Measurements from ENCODE around the gene SEMA3B.
"Not testable (repeated sequence)": the region's sequence is repeated elsewhere in the genome, so short reads cannot be mapped to it uniquely, and the experiment has no call there.

SEMA3B gene

DNA sequence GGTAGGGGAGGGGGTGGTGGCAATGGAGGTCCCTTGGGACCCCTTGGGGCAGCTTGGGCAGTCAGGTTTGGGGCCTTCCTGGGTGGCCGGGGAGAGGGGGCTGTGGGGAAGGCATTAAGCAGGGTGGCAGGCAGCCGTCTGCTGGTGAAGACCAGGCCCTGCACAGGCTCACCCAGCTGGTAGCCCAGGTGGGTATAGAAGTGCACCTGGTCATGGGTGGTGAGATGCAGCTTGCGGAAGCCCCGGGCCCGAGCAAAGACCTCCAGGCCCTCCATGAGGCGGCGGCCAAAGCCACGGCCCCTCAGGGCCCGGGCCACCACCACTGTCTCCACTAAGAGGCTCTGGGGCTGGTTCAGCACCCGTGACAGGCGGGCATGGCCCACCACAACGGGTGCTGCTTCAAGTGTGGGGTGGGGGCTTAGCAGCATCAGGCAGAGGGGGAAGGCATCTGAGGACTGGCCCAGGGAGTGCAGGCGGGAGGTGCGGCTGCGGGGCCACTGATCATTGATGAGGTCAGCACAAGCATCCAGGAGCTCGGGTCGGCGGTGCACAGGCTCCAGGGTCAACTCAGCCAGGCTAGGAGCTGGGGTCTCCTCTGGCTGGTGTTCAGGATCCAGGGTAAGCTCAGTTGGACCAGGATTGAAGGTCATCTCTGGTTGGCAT is 27.9 kb downstream of the SEMA3B start:
- Mint-ChIP-seq H3K9me3 (no peaks in the 10 kb centered on the region), H3K4me1 (peaks cover 31% of the 10 kb centered on the region), H3K27ac (no peak overlapping the region), H3K27me3 (no peaks in the 10 kb centered on the region), H3K36me3 (ENCODE audit: low read depth) (no peaks in the 10 kb centered on the region), H3K4me3 (no peak overlapping the region)
- DNase-seq (no peak), ATAC-seq (no peak)

DNA sequence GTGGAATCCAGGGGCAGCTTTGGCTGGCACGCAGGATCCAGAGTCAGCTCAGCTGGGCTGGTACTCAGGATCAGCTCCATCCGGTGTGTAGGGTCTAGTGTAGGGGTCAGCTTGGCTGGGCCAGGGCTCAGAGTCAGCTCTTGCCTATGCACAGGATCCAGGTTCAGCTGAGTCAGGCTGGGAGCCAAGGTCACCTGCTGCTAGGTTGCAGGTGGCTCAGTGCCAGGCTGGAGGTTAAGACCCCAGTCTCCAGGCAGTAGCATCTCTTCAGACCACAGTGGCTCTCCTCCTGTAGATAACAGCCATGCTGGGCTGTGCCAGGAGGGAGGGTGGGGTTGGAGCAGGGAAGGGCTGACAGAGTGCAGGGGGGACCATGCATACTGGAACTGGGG is 28.4 kb downstream of the SEMA3B start:
- DNase-seq: no peak
- no peaks in the 10 kb centered on the region for H3K9me3 Mint-ChIP-seq

DNA sequence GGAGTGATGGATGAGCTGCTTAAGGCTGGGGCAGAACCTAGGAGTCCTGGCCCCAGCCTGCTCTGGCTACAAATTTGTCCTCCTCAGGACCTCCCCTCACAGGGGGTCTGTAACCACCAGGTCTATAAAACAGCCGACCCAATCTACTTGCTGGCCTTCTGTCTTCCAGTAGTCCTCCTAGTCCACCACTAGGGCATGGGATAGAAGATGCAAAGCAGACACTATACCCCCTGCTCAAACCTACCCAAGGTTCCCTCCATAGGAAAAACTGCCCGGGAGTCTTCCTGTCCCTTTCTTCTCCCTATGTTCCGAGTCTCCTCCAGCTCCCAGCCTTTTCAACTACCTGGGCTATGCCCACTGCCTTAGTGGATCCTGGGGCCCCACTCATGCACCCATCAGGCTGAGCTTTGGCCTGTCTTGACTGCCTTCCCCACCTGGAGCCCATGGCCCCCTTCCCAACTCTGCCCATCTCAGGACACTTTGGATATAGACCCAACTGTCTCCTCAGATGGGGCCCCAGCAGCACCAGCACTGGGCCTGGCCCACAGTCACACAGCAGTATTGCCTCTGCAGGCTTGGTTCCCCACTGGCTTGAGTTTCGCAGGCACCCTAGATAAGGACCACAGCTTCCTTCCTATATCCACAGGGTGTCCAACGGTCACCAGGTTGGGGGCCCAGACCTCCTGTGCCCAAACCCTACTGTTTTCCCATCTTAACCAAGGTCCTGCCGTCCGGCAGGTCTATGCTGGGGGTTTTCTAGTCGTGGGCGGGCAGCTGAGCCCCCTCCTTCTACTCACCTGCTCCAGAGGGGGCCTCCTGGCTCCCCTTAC is 29.2 kb downstream of the SEMA3B start:
- DNase-seq (no peak), ATAC-seq (no peak)
- no peaks in the 10 kb centered on the region for H3K36me3 Mint-ChIP-seq (ENCODE audit: low read depth)
- H3K27me3 Mint-ChIP-seq: no peaks in the 10 kb centered on the region
- H3K4me1 Mint-ChIP-seq: peaks cover 24% of the 10 kb centered on the region
- H3K4me3 Mint-ChIP-seq: peak overlapping the region; percentile 99
- no peaks in the 10 kb centered on the region for H3K9me3 Mint-ChIP-seq
- H3K27ac Mint-ChIP-seq: peak overlapping the region; percentile 47

More for the DNA sequence above, 28.4 kb downstream of the SEMA3B start:
- Mint-ChIP-seq H3K27me3 (no peaks in the 10 kb centered on the region), H3K27ac (no peak overlapping the region), H3K36me3 (ENCODE audit: low read depth) (no peaks in the 10 kb centered on the region), H3K4me1 (peaks cover 31% of the 10 kb centered on the region), H3K4me3 (no peak overlapping the region)
- ATAC-seq: no peak

DNA sequence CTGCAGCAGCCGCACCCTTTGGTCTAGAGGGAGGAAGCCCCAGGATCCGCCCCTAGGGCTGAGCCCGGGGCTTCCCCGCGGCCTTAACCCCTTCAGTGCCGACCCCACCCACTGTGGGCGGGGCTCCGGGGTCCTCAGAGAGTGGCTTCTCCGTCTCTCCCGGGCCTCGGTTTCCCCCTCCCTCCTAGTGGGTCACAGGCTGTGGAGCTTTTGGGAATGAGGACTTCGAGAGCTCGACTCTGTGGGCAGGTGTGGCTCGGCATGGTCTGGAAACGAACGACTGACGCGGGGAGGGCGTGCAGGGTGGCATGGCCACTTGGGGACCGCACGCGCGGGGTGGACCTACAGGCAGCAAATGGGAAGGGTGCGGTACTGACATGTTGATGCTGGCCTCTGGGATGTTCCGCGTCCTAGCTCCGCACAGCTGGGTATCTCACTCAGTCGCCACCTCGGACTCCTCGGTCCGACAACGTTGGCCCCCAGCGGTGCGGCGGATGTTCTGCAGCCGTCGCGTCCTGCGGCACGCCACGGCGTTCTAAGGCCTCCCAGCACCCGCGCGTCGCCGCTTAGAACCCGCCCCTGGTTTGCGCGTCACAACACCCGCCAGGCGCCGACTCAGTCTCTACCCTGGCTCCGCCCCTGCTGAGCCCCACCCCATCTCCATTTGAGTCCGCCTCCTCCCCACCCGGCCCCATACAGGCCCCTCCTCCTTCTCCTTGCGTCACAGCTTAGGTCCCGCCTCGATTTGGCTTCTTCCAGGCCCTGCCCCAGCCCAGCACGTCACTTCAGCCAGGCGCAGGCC is 30.1 kb downstream of the SEMA3B start, which contains the start of the genes HYAL3 and NAA80:
Gene HYAL3, minus strand, starts transcription at position 570 of the 802 bp plus-strand sequence. CDS start 3,803 bp downstream, outside the sequence.
Gene NAA80, minus strand, starts transcription at position 570 of the 802 bp plus-strand sequence. CDS start 1,942 bp downstream, outside the sequence.
- Mint-ChIP-seq H3K36me3 (ENCODE audit: low read depth) (no peaks in the 10 kb centered on the region), H3K27ac (peak within 1 kb of the TSS; percentile 99), H3K27me3 (no peaks in the 10 kb centered on the region), H3K9me3 (no peaks in the 10 kb centered on the region), H3K4me1 (peaks cover 24% of the 10 kb centered on the region), H3K4me3 (peak within 1 kb of the TSS; percentile 99)
- DNase-seq (peak; percentile 99), ATAC-seq (peak; percentile 86)

DNA sequence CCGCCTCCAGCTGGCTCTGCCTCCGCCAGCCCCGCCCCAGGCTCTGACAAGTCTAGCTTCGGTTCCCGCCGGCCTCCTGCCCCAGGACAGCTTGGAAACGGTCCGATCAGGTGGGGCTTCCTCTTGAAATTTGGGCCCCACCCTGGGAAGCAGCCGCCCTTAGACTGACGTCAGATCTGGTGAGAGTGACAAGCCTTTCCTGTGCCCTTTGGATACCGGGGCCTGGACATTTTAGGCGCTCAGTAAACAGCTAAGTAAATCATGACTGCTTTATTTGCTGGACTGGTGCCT is 30.6 kb downstream of the SEMA3B start:
- peak overlapping the region; percentile 91 for H3K27ac Mint-ChIP-seq
- H3K9me3 Mint-ChIP-seq: no peaks in the 10 kb centered on the region
- no peaks in the 10 kb centered on the region for H3K27me3 Mint-ChIP-seq
- H3K36me3 Mint-ChIP-seq (ENCODE audit: low read depth): no peaks in the 10 kb centered on the region
- H3K4me1 Mint-ChIP-seq: peaks cover 25% of the 10 kb centered on the region
- peak overlapping the region; percentile 99 for H3K4me3 Mint-ChIP-seq
- DNase-seq: no peak
- ATAC-seq: no peak

DNA sequence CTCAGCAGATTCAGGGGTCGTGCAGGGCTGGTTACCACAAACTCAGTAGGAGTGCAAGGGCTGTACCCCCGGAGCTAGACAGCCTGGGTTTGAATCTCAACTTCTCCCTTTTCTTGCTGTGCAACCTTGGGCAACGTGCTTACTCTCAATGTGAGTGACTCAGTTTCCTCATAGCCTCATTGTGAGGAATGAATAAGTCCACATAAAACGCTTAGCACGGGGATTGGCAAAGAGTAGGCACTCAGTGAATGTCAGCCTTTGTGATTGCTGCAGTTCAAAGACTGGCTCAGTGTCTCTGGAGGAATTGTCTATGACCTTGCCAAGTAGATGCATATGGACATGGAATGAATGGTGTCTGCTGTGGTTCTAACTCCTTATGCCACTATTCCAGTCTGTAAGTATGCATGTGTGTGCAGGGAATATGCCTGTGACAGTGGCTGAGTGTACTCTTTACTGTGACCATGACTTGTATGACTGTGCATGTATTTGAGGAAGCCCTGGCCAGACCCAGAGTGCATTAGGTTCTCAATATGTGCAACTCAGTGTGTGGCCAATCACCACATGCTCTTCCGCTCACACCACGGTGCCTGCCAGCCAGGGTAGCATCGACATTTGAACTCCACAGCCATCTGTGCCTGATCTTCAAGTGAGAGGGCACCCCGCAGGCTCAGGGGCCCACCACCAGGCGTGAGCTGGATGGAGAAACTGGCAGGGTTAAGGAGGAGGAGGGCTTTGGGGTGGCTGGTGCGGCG is 31.2 kb downstream of the SEMA3B start:
- Mint-ChIP-seq H3K4me1 (peaks cover 29% of the 10 kb centered on the region), H3K4me3 (peak overlapping the region; percentile 99), H3K27ac (peak overlapping the region; percentile 91), H3K27me3 (no peaks in the 10 kb centered on the region), H3K36me3 (ENCODE audit: low read depth) (no peaks in the 10 kb centered on the region), H3K9me3 (no peaks in the 10 kb centered on the region)
- DNase-seq: no peak
- ATAC-seq: no peak

DNA sequence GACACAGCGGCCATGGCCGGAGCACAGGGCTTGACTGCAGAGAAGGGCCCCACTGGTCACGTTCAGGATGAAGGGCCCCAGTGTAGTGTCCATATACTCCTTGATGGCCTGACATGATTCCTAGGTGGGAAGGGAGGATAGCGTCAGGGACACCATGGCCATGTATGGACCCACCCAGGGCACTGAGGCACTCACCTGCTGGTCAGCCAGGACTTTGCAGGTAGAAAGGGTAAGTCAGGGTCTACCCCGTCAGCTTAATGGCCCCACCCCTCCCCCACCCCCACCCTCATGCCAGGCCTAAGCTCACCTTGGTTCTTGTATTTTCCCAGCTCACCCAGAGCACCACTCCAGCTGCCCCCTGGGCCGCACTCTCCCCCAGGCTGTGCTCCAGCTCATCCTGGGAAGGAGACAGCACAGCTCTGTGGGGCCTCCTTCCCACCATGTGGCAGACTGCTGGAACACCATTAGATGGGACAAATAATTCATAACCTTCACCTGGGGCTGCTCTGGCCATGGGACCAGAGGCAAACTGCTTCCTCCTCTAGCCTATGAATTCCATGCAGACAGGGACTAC is 31.8 kb downstream of the SEMA3B start:
- Mint-ChIP-seq H3K27me3 (no peaks in the 10 kb centered on the region), H3K36me3 (ENCODE audit: low read depth) (no peaks in the 10 kb centered on the region), H3K9me3 (no peaks in the 10 kb centered on the region), H3K4me1 (peaks cover 29% of the 10 kb centered on the region), H3K27ac (peak overlapping the region; percentile 91), H3K4me3 (peak overlapping the region; percentile 99)
- no peak for DNase-seq
- ATAC-seq: no peak

DNA sequence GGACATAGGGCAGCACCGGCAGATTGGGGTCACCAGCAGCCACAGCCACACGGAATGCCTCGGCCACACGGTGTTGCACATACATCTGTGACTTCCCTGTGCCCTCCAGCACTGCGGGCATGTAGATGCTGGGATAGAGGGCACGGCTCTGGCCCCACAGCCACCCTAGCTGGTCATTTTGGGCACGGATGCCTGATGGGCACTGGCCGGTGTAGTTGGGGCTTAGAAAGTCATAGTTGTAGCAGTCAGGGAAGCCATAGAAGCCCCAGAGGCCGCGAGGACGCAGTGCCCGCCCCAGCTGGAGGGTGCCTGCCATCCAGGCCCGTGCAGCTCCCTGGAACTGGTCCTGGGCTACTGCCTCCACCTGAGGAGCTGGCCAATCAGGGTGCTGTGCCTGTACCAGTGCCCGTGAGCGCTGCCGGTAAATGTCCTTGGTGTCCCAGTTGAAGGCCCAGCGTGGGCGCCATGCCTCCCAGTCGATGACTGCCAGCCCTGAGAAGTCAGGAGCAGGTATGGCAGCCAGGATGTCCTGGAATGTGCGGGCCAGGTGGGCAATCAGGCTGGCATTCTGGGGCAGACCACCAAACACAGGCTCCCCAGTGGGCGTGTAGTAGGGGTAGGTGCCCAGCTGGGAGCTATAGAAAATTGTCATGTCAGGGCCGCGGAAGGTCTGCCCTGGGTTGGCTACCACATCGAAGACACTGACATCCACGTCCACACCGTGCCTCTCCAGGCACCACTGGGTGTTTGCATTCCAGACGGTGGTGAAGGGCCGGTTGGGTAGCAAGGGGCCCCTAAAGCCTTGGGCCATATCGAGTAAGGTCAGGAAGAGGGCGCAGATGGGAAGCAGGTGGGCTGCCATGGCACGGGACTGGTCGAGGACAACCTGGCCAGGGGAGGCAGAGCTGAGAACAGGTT is 33.4 kb downstream of the SEMA3B start:
- no peaks in the 10 kb centered on the region for H3K27me3 Mint-ChIP-seq
- ATAC-seq (no peak), DNase-seq (no peak)
- H3K36me3 Mint-ChIP-seq (ENCODE audit: low read depth): no peaks in the 10 kb centered on the region
- no peak overlapping the region for H3K27ac Mint-ChIP-seq
- peaks cover 29% of the 10 kb centered on the region for H3K4me1 Mint-ChIP-seq
- no peaks in the 10 kb centered on the region for H3K9me3 Mint-ChIP-seq
- no peak overlapping the region for H3K4me3 Mint-ChIP-seq

DNA sequence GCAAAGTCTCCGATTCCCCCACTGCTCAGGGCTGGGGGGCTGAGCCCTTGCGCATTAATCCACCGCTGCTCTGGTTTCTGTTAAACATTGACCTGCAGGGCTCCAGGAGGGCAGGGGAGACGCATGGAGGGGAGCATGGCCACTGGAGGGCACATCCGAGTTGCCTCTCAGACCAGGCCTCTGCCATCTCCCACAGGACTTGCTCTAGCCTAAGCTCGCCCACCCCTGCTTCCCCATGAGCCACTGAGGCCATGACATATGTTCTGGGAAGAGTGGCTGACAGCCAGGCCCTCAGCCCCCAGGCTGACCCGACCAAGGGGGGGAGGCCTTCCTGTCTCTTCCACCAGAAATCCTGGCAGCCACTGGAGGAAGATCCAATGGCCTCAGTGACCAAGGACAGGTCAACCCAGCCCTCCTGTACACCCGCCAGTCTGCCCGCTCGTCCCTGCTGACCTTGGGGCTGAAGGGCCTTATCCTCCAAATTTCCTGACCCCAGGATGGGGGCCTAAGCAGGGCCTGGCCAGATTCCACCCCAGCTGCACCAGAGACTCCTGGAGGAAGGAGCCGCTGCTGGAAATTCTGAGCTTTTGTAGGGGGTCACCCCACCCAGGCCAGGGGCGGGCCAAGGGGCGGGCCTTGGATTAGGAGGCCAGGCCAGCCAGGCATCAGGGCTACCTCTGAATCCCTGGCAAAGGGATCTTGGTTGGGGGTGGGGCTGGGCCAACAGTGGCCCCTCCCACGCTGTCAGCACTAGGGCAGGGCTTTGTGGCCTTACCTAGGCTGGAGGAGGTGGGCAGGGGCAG is 34.3 kb downstream of the SEMA3B start, which contains the start of gene HYAL1:
Gene HYAL1, minus strand, starts transcription at position 562 of the 803 bp plus-strand sequence. CDS start 618 bp downstream, outside the sequence.
- H3K27me3 Mint-ChIP-seq: no peaks in the 10 kb centered on the region
- no peaks in the 10 kb centered on the region for H3K36me3 Mint-ChIP-seq (ENCODE audit: low read depth)
- peak; percentile 3 for DNase-seq
- no peak within 1 kb of the TSS for H3K4me3 Mint-ChIP-seq
- no peaks in the 10 kb centered on the region for H3K9me3 Mint-ChIP-seq
- ATAC-seq: no peak
- H3K27ac Mint-ChIP-seq: no peak within 1 kb of the TSS
- peaks cover 24% of the 10 kb centered on the region for H3K4me1 Mint-ChIP-seq

DNA sequence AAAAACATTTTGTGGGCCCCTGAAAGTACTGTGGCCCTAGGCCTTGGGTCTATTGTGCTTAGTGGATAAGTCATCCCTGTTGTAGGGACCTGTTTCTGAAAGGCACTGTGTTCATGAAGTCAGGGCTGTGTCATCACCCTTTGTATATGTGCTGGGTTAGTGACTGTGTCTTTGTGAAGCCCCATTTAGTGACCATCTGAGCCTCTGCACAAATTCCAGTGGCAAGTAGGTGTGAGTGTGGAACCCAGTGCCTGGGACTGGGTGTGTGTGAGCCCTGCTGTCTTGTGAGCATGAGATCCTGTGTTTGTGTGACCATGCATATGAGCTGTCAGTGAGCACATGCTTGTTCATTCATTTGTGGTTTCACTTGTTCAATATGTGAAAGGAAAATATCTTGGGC is 35.7 kb downstream of the SEMA3B start:
- Mint-ChIP-seq H3K9me3 (no peaks in the 10 kb centered on the region), H3K27ac (no peak overlapping the region), H3K27me3 (no peaks in the 10 kb centered on the region), H3K4me3 (no peak overlapping the region), H3K36me3 (ENCODE audit: low read depth) (peaks cover 5% of the 10 kb centered on the region), H3K4me1 (peaks cover 19% of the 10 kb centered on the region)
- DNase-seq (peak; percentile 2), ATAC-seq (peak; percentile 48)

DNA sequence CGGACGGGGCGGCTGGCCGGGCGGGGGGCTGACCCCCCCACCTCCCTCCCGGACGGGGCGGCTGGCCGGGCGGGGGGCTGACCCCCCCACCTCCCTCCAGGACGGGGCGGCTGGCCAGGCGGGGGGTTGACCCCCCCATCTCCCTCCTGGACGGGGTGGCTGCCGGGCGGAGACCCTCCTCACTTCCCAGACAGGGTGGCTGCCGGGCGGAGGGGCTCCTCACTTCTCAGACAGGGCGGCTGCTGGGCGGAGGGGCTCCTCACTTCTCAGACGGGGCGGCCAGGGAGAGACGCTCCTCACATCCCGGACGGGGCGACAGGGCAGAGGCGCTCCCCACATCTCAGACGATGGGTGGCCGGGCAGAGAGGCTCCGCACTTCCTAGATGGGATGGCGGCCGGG is 43.1 kb downstream of the SEMA3B start:
- H3K9me3 Mint-ChIP-seq, H3K4me3 Mint-ChIP-seq, DNase-seq, ATAC-seq, H3K27ac Mint-ChIP-seq, H3K27me3 Mint-ChIP-seq: not testable (repeated sequence)
- Mint-ChIP-seq H3K4me1 (peaks cover 11% of the 10 kb centered on the region), H3K36me3 (ENCODE audit: low read depth) (peaks cover 11% of the 10 kb centered on the region)

DNA sequence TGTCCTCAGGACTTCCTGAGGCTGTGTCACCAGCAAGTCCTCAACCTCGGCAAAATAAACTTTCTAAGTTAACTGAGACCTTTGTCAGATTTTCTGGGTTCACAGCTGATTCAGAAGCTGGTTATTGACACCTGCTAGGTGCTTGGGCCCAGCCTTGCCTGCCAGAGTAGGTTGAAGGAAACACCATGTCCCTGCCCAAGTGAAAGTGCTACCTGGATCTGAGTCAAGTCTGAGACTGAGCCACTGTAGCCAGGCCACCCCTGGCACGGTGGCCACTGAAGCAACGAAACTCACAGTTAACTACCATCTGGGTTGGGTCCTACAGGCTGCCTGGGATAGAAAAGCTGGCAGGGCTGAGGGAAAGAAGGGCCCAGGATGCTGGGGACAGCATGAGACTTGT is 45.4 kb downstream of the SEMA3B start:
- no peak overlapping the region for H3K4me3 Mint-ChIP-seq
- peaks cover 10% of the 10 kb centered on the region for H3K36me3 Mint-ChIP-seq (ENCODE audit: low read depth)
- peaks cover 23% of the 10 kb centered on the region for H3K4me1 Mint-ChIP-seq
- ATAC-seq (no peak), DNase-seq (no peak)
- H3K27me3 Mint-ChIP-seq: no peaks in the 10 kb centered on the region
- no peak overlapping the region for H3K27ac Mint-ChIP-seq
- no peaks in the 10 kb centered on the region for H3K9me3 Mint-ChIP-seq
